Epithelial cell of proximal tubule (primary cell): Measurements from ENCODE around the gene RRAS. TPM values are rescaled to one million over a fixed set of nuclear protein-coding genes. Genes with fewer than 3 reads are reported as not detected.

Experiments used
- DNase-seq: peaks from one replicate; pipeline ENCODE4 v3.0.0-alpha.2; 2011; ENCODE audit warnings: low read depth
- H3K4me3 ChIP-seq: 2 replicates; pipeline ENCODE4 v1.5.1; 2011; ENCODE audit warnings: low read depth, mild to moderate bottlenecking, low read length
- total RNA-seq: library from RNA; depleted of rRNA; stranded (reverse); fragments of >200 nt; gene quantifications from 2 replicates; pipeline ENCODE4 v1.2.3, GENCODE V29; 2015
- TF ChIP-seq, protein P1 (sequence below): conservative IDR thresholded peaks from 2 replicates; pipeline ENCODE4 v1.5.1; 2012; ENCODE audit warnings: low read depth, mild to moderate bottlenecking, low read length

Gene RRAS
- total RNA-seq, 1 donor from 2014 or later = 67.2 TPM

GRCh38 chr19:49588365-49589122 is 51.4 kb downstream of the RRAS start:
- TF ChIP-seq, protein P1, sequence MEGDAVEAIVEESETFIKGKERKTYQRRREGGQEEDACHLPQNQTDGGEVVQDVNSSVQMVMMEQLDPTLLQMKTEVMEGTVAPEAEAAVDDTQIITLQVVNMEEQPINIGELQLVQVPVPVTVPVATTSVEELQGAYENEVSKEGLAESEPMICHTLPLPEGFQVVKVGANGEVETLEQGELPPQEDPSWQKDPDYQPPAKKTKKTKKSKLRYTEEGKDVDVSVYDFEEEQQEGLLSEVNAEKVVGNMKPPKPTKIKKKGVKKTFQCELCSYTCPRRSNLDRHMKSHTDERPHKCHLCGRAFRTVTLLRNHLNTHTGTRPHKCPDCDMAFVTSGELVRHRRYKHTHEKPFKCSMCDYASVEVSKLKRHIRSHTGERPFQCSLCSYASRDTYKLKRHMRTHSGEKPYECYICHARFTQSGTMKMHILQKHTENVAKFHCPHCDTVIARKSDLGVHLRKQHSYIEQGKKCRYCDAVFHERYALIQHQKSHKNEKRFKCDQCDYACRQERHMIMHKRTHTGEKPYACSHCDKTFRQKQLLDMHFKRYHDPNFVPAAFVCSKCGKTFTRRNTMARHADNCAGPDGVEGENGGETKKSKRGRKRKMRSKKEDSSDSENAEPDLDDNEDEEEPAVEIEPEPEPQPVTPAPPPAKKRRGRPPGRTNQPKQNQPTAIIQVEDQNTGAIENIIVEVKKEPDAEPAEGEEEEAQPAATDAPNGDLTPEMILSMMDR = no peak
- no peak for DNase-seq
- H3K4me3 ChIP-seq = no peak overlapping the region

GRCh38 chr19:49587227-49587626 is 52.7 kb downstream of the RRAS start:
- no peak for DNase-seq
- no peak overlapping the region for H3K4me3 ChIP-seq
- TF ChIP-seq, protein P1 = no peak

Other genes with a start within 250 kb of the RRAS start
- gene PTH2, start 216.7 kb downstream of the RRAS start, total RNA-seq = not detected in 2 replicates
- gene GFY, start 214.8 kb downstream of the RRAS start, total RNA-seq = not detected in 2 replicates
- not detected in 2 replicates for gene SLC17A7, start 198.6 kb downstream of the RRAS start, total RNA-seq
- 130 and 147 TPM in 2 replicates for gene PIH1D1, start 188.3 kb downstream of the RRAS start, total RNA-seq
- 41.5 and 44.9 TPM in 2 replicates for gene ALDH16A1, start 186.9 kb downstream of the RRAS start, total RNA-seq
- gene FLT3LG, start 165.9 kb downstream of the RRAS start, total RNA-seq = 0.81 and 2.5 TPM in 2 replicates
- 3,343 and 3,374 TPM in 2 replicates for gene RPL13A, start 152.5 kb downstream of the RRAS start, total RNA-seq
- gene RPS11, start 143.7 kb downstream of the RRAS start, total RNA-seq = 3,600 and 5,144 TPM in 2 replicates
- gene FCGRT, start 127.5 kb downstream of the RRAS start, total RNA-seq = 34.2 and 79.3 TPM in 2 replicates
- 14.1 and 32.9 TPM in 2 replicates for gene RCN3, start 112.1 kb downstream of the RRAS start, total RNA-seq
- gene NOSIP, start 59.6 kb downstream of the RRAS start, total RNA-seq = 82.4 and 168 TPM in 2 replicates
- gene PRRG2, start 58.8 kb downstream of the RRAS start, total RNA-seq = 0.87 and 1.0 TPM in 2 replicates
- gene PRR12, start 49.0 kb downstream of the RRAS start, total RNA-seq = 6.7 and 7.8 TPM in 2 replicates
- gene SCAF1, start 2.1 kb upstream of the RRAS start, total RNA-seq = 51.0 and 54.8 TPM in 2 replicates
- gene IRF3, start 25.7 kb upstream of the RRAS start, total RNA-seq = 73.8 and 78.3 TPM in 2 replicates
- gene BCL2L12, start 25.8 kb upstream of the RRAS start, total RNA-seq = 53.3 and 69.8 TPM in 2 replicates
- 186 and 629 TPM in 2 replicates for gene PRMT1, start 37.1 kb upstream of the RRAS start, total RNA-seq
- 1.9 and 2.8 TPM in 2 replicates for gene ADM5, start 49.5 kb upstream of the RRAS start, total RNA-seq
- 1.7 and 9.9 TPM in 2 replicates for gene CPT1C, start 51.0 kb upstream of the RRAS start, total RNA-seq
- gene TSKS, start 123.2 kb upstream of the RRAS start, total RNA-seq = not detected in 2 replicates
- gene AP2A1, start 126.9 kb upstream of the RRAS start, total RNA-seq = 98.2 and 103 TPM in 2 replicates
- gene FUZ, start 173.1 kb upstream of the RRAS start, total RNA-seq = 8.3 and 15.0 TPM in 2 replicates
- 30.4 and 34.8 TPM in 2 replicates for gene MED25, start 178.1 kb upstream of the RRAS start, total RNA-seq
- 81.9 and 121 TPM in 2 replicates for gene PTOV1, start 211.0 kb upstream of the RRAS start, total RNA-seq
- 59.2 and 71.6 TPM in 2 replicates for gene PNKP, start 227.4 kb upstream of the RRAS start, total RNA-seq
- gene AKT1S1, start 237.2 kb upstream of the RRAS start, total RNA-seq = 25.8 and 34.4 TPM in 2 replicates
- 11.9 and 16.8 TPM in 2 replicates for gene TBC1D17, start 237.6 kb upstream of the RRAS start, total RNA-seq